Hematopoietic multipotent progenitor cell (in vitro differentiated cells): ENCODE measurements around the gene HNRNPLL. TPM values are rescaled to one million over a fixed set of nuclear protein-coding genes. Genes with fewer than 3 reads are reported as not detected.
"Not testable (repeated sequence)": the region's sequence is repeated elsewhere in the genome, so short reads cannot be mapped to it uniquely, and the experiment has no call there.

Experiments
- DNase-seq, 3 donors: peaks; one replicate each; pipeline ENCODE4 v3.0.0-alpha.2; 2011 to 2015; ENCODE audit warnings: low read depth in 2 of 3, low spot score in 2 of 3
- total RNA-seq: library from RNA; depleted of rRNA; stranded (reverse); fragments of >200 nt; gene quantifications from one replicate; pipeline ENCODE4 v1.2.3, GENCODE V29; 2012

The HNRNPLL gene
- 18.9 TPM for total RNA-seq

DNA sequence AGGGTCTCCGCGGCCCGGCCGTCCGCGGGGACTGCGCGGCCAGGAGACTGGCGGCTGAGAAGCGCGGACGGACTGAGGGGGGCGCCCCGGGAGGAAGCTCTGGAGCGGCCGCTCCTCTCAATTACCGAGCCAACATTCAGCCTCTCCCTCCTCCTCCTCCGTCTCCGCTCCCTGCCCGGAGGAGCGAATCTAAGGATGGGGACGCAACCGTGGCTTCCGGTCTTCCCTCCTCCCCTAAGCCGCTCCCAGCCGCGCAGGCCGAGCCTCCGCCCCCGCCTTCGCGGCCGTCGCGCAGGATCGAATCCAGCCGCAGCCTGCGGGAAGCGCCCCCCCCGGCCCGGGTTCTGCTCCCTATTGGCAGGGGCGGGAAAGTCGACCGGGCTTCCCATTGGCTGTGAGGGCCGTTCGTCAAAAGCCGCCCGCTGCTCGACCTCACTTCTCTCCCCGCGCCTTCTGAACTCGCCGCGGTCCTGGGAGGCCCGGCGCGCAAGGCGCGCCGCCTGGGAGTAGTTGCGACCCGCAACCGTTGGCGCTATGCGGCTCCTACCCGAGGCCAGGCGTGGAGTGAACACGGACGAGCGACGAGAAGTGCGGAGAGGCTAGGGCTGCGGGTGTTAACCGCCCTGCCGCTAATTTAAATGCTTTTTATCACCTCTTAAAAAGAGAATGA is at the start of gene HNRNPLL:
Gene HNRNPLL (minus strand): TSS at position 197 of the 670 bp plus-strand sequence. CDS start 302 bp downstream, outside the sequence.
- peak; percentile 77 to 94 (median 90) for DNase-seq

DNA sequence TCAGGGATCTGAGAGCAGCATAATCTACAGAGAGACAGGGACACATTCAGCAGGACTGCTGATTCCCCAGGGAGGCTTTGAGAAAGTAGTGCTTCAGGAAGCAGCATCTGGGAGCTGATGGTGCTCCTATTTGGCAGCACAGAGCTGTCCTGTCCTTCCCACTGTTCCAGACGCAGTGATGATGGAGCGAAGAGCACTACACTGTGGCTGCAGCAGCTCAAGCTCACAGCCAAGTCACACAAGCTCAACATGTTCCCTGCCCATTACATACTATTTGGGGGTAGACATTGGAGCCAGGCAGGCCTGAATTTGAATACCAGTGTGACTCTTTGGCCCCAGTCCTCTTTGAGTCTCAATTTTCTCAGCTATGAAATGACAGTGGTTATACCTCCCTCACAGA is 48.0 kb upstream of the HNRNPLL start:
- no peak for DNase-seq

DNA sequence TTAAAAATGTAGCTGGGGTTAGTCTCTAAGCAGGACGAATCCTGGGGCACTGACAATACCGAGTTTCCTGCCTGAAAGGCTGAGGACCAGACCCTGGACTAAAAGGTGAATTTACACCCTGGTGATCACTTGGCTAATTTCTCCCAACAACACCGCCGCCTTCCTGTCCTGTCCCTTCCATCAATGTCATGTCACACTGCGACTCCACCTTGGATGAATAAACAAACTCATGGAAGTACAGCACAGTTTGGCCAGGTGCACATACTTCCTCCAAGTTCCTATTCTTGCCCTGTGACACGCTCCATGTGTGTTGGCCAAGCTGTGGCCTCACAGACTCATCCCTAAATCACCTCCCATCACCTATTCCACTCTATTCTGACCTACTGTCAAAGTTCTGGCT is 47.3 kb upstream of the HNRNPLL start:
- no peak for DNase-seq

DNA sequence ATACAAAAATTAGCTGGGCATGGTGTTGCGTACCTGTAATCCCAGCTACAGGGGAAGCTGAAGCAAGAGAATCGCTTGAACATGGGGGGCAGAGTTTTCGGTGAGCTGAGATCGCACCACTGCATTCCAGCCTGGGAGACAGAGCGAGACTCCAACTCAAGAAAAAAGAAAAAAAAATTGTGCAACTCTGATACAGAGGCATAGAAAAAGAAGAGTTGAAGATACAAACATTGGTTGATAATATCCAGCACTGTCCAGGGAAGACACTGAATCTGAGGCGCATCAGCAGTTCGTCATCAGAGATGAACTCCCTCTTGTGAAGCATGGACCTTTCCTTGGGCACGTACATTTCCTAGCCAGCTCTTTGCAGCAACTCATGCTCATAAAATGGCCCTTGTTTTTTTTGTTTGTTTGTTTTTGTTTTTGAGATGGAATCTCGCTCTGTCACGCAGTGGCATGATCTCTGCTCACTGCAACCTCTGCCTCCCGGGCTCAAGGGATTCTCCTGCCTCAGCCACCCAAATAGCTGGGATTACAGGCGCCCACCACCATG is 46.5 kb upstream of the HNRNPLL start:
- DNase-seq, result no peak

DNA sequence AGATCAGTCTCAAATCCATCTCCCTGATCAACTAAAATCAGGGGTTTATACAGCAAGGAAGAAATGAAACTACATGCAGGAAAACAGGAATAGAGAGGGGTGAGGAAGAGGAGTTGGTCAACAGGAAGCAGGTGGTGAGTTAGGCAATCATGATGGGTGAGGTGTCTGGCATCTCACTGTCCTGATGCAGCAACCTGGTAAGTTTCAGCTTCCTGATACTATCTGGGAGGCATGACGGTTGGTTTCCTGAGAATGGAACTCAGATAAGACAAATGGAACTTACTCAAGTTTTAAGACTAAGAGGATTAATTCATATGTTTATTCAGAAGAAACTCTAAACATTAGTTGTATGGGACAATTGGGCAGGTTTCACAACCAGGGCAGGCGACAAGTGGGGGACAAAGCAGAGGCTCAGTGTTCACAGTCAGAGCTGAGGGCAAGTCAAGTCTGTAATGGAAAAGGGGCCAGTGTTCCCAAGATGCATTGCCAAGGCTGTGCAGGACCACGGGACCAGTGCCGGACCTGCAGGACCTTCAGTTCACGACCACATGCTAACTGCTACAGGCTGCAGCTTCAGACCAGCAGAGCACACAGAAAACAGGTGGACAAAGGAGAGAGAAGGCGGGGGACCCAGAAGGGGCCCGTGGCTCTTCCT is 45.5 kb upstream of the HNRNPLL start:
- no peak for DNase-seq

DNA sequence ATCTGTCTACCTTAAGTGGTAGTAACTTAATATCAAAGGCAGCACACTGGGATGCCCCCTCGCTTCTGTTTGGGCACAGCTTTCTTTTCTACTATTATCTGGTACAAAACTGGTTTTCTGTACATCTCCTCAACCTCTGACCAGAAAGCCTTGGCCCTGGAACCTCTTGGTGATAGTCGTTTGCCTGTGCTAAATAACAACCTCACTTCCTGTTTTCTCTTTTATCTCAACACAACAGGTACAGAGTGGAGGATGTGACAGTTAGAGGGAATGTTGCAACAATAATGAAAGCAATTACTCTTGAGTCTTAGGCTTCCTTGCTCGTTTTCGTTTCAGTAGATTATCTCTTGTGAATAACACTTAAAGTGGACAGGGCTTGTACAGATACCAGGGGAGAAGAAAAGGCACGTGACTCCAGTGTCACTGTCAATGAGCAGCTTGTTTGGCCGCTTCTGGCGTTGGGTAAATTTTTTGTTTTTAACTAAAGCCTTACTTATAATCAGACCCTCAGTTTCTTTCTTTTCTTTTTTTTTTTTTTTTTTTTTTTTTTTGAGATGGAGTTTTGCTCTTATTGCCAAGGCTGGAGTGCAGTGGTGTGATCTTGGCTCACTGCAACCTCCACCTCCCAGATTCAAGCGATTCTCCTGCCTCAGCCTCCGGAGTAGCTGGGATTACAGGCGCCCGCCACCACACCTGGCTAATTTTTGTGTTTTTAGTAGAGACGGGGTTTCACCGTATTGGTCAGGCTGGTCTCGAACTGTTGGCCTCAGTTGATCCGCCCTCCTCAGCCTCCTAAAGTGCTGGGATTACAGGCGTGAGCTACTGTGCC is 41.2 kb upstream of the HNRNPLL start:
- peak in 2 of 3 donors; percentile 80 to 93 for DNase-seq

DNA sequence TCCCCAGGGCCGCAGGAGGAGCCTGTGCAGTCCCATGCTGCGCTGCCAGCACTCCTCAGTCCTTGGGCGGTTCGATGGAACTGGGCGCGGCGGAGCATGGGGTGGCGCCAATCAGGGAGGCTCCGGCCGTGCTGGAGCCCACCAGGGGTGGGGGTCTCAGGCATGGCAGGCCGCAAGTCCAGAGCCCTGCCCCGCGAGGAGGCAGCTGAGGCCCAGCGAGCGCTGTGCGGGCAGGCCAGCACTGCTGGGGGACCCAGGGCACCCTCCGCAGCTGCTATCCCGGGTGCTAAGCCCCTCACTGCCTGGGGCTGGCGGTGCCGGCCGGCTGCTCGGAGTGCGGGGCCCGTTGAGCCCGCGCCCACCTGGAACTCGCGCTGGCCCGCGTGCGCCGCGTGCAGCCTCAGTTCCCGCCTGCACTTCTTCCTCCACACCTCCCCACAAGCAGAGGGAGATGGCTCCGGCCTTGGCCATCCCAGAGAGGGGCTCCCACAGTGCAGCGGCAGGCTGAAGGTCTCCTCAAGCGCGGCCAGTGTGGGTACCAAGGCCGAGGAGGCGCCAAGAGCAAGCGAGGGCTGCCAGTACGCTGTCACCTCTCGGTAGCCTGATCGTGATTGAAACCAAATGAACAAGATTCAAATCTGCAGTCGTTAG is 40.4 kb upstream of the HNRNPLL start:
- no peak for DNase-seq

DNA sequence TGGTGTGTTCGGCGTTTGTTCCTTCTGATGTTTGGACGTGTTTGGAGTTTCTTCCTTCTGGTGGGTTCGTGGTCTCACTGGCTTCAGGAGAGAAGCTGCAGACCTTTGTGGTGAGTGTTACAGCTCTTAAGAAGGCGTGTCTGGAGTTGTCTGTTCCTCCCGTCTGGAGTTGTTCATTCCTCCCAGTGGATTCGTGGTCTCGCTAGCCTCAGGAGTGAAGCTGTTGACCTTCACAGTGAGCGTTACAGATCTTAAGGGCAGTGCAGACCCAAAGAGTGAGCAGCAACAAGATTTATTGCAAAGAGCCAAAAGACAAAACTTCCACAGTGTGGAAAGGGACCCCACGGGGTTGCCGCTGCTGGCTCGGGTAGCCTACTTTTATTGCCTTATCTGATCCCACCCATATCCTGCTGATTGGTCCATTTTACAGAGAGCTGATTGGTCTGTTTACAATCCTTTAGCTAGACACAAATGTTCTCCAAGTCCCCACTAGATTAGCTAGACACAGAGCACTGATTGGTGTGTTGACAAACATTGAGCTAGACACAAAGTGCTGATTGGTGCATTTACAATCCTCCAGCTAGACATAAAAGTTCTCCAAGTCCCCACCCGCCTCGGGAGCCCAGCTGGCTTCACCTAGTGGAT is 39.8 kb upstream of the HNRNPLL start:
- not testable (repeated sequence) for DNase-seq

DNA sequence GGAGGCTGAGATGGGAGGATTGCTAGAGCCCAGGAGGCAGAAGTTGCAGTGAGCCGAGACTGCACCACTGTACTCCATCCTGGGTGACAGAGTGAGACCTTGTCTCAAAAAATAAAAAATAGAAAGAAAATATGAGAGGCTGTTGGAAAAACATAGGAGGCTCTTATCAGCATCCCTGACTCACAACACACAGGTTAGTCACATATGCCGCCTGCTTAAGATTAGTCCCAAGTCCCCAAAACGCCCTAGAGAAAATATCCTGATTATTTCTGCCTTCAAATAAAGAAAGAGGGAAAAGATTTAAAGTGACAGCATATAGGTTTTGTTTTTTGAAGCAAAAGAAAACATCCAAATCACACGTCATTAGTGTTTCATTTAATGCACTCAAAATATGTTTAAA is 33.3 kb upstream of the HNRNPLL start:
- no peak for DNase-seq

DNA sequence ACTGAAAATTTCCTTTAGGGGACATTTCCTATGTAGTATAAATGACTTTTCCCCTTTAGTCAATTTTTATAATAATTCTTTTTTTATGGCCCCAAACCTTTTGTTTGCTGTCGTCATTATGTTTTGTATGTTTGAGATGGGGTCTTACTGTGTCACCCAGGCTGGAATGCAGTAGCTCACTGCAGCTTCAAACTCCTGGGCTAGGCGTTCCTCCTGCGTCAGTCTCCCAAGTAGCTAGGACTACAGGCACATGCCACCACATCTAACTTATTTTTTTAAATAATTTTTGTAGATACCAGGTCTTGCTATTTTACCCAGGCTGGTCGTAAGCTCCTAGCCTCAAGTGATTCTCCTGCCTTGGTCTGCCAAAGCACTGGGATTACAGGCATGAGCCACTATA is 32.4 kb upstream of the HNRNPLL start:
- no peak for DNase-seq

DNA sequence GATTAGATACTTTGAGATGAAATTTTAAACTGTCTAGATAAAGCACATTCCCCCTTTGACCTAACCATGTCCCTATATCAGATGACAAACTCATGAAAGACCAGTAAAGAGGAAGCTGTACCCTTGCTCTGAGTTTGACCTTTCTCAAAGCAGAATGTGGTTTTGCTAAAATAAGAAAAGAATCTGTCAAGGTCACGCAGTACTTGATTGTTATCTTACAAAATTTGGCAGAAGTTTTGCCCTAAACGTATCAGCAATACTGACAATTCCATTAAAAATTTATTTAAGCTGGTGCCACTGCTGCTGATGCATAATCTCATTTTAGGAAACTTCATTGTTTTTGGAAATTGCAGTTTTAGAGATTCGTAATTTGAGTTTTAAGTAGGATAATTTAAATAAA is 32.0 kb upstream of the HNRNPLL start:
- DNase-seq, result peak in 1 of 3 donors; percentile 54

DNA sequence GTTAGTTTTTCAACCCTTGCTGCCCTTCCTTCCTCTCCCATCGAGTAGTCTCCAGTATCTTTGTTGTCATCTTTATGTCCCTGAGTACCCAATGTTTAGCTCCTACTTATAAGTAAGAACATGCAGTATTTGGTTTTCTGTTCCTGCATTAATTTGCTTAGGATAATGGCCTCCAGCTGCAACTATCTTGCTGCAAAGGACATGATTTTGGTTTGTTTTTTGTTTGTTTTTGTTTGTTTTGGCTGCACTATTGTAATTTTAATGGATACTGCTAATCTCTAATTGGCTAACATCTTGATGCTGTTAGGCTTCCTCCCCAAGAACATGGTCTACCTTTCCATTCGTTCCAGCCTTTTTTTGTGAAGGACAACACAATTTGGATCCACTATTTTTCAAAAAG is 31.2 kb upstream of the HNRNPLL start:
- no peak for DNase-seq

DNA sequence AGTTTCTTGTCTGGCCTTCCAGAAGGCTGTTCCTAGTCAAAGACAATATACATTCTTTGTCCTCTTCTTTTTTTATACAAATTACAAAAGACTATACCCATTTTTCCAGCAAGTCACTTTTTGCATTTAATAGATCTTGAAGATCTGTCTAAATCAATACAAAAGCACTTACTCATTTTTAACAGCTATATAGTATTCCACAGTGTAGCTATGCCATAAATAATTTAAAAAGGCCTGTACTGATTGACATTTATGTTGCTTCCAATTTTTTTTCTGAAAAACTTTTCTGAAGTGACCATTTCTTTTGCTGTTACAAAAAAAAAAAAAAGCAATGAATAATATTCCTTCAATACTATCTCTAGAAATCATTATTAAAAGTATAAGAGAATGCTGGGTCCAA is 30.3 kb upstream of the HNRNPLL start:
- DNase-seq, result no peak

DNA sequence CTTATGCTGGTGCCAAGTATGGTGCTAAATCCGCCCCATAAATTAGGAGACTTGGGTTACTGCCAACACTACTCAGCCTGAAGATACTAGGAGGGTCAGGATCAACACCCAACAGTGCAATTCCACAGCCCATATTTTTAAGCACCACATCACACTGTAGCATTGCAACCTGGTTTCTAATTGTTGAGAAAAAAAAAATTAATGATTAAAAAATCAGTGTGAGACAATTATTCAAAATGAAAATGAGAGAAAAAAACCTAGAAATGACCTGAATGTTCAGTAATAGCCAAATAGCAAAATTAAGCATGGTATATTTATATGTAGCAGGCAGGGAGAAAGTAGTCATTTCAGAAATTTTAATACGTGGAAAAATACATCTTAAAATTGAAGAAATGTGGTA is 29.2 kb upstream of the HNRNPLL start:
- DNase-seq, result no peak

DNA sequence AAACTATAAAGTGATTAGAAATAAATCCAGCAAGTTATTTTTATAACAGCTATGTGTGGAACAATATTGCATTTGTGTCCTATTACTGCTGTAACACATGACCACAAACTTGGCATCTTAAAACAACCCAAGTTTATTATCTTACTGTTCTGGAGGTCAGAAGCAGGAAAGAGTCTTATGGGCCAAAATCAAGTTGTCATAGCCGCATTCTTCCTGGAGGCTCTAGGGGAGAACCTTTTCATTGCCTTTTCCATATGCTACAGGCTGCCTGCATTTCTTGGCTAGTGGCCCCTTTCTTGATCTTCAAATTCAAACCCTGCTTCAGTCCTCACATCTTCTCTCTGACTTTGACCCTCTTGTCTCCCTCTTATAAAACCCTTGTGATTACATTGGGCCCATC is 27.0 kb upstream of the HNRNPLL start:
- no peak for DNase-seq

DNA sequence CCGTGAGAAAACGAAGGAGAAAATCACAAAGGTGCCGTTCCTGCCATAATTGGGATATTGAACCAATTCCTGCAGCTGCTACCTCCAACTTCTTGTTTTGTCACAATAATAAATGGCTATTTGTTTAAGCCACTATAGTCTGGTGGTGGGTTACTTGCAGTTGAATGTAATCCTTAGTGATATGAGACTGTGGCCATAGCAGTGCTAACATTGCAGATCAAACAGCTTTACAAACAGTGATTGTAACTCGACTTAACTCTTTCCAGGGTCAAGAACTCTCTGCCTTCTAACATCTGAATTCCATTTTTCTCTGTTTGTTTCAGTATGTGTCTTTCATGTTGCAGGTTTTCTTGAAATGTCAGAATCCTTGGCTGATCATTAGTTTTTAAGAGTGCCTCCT is 24.7 kb upstream of the HNRNPLL start:
- DNase-seq, result no peak

DNA sequence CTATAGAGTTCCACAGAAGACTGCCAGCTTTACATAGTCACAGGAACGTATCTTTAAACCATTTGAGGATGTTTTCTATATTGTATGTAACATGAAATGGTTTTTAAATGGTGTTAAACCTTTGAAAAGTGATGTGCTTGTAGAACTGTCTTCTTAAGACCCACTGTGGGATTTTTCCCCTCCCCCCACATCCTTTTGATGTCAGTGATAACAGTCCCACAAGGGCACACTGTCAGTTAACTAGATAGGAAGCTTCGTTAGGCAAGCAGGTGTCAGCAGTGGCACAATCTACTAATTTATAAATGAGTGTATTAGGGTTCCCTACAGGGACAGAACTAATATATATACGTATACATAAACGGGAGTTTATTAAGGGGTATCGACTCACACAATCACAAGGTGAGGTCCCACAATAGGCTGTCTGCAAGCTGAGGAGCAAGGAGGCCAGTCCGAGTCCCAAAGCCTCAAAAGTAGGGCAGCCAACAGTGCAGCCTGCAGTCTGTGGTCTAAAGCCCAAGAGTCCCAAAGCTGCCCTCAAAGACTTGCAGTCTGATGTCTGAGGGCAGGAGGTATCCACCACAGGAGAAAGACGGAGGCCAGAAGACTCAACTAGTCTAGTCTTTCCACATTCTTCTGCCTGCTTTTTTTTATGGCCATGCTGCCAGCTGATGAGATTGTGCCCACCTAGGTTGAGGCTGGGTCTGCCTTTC is 23.8 kb upstream of the HNRNPLL start:
- no peak for DNase-seq

DNA sequence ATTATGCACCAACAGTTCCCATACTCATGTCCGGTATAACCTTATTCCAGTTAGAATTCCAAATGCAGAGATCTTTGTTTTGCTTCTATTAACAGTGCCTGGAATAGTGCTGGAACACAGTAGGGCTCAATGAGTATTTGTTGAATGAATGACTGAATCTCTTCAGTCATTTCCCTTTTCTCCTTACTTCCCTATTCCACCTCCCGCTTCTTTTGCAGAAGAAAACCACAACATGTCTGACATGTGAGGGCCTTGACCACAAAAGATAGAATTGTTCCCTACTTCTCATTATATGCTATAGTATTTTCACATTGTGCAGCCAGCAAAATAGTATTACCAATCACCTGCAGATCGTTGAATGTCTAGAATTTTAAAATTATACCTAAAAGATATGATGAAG is 19.5 kb upstream of the HNRNPLL start:
- DNase-seq, result peak in 1 of 3 donors; percentile 87

DNA sequence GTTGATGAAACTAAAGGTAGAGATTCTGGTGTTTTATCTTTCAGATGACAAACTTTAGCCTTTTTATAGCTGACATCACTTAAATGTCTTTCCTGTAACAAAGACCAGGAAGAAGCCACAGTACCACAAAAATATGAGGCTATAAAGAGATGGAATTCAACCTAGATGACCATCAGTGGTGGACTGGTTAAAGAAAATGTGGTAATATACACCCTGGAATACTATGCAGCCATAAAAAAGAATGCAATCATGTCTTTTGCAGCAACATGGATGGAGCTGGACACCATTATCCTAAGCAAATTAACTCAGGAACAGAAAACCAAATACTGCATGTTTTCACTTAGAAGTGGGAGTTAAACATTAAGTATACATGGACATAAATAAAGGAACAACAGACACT is 18.3 kb upstream of the HNRNPLL start:
- no peak for DNase-seq
